Upper lobe of right lung (tissue), 1 donor: ENCODE data around the gene TMEM63B. TPM values are rescaled to one million over a fixed set of nuclear protein-coding genes. Genes with fewer than 3 reads are reported as not detected.

Source experiments
- ATAC-seq: fragments of 200-7000 bp; cut with Tn5 transposase; one replicate; pipeline ENCODE4 v1.9.1; 2020; ENCODE audit warnings: mild to moderate bottlenecking, moderate library complexity
- DNase-seq: peaks from one replicate; pipeline ENCODE4 v3.0.0-alpha.2; 2020
- H3K27ac ChIP-seq: fragments of 200-600 bp; one replicate; pipeline ENCODE4 v1.8.0; 2022
- H3K27me3 ChIP-seq: fragments of 200-600 bp; one replicate; pipeline ENCODE4 v1.8.0; 2022; ENCODE audit warnings: mild to moderate bottlenecking
- H3K36me3 ChIP-seq: fragments of 200-600 bp; one replicate; pipeline ENCODE4 v1.8.0; 2022
- H3K4me1 ChIP-seq: fragments of 200-600 bp; one replicate; pipeline ENCODE4 v1.8.0; 2022
- H3K4me3 ChIP-seq: fragments of 200-600 bp; one replicate; pipeline ENCODE4 v1.8.0; 2022; ENCODE audit warnings: mild to moderate bottlenecking
- H3K9me3 ChIP-seq: fragments of 200-600 bp; one replicate; pipeline ENCODE4 v1.8.0; 2022
- intact Hi-C: fragments of 100-400 bp; cut with DNase I; formaldehyde crosslinking; loops from one replicate; pipeline ENCODE4 v1.11.0; 2022
- total RNA-seq: library from RNA; stranded (reverse); fragmentation: NEBNext Ultra II Directional; extraction: Animal tissue kit (Norgen Biotek cat#: 25700); gene quantifications from one replicate; pipeline ENCODE4 v1.2.1, GENCODE V29; 2021
- TF ChIP-seq, protein P1 (sequence below): fragments of 200-600 bp; IDR thresholded peaks from one replicate; pipeline ENCODE4 v1.8.0; 2022; ENCODE audit warnings: antibody characterized with exemption
- donor health status: DM: no; HTN: yes; CAD: no; lungs with severe emphysema.

TMEM63B gene
- total RNA-seq, 1 donor from 2014 or later: 119 TPM

DNA sequence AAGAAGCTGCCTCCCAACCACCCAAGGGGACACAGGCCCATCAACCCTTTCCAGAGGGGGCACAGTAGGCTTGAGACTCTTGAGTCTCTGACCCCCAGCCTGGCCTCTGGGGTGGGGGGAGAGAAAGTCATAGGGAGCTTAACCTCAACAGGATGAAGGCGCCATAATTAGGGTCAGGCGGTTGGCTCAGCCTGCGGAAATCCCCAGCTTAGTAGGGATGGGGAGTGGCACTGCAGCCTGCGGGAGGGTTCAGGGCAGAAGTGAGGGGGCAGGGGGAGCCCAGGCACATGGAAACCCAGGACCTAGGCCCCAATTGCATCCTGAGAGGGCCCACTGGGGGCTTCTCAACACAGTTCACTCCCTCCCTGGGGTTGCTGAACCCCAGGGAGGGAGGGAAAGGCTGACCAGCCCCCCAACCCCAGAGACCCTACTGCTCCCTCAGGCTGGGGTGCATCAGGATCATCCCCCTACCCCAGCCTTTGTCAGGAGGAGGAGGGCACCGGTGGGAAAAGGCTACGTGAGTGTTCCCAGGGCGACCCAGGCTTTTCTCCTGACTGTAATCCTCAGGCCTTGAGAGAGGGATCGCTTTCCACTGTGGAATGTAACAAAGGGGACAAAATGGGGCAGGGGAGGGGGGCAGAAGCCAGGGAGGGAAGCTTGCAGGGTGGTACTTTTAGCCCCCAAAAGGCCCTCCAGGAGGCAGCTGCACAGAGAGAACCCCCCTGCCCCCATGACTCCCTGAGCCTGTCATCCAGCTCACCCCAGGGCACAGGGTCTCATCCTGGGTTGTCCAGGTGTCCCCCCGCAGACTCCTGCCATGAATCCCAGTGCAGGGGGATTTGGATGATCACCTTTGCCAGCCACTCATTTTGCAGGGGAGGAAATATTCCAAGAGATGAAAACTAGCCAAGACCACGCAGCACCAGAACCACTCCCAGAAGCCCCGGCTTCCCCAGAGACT, 46.5 kb upstream of the TMEM63B start:
- Histone ChIP-seq H3K36me3 (no peaks in the 10 kb centered on the region), H3K9me3 (no peaks in the 10 kb centered on the region), H3K27me3 (peaks cover 7% of the 10 kb centered on the region), H3K4me3 (no peak overlapping the region), H3K4me1 (peaks cover 8% of the 10 kb centered on the region), H3K27ac (no peak overlapping the region)
- intact Hi-C loops: loop anchor here (10.0 kb wide), 1 partner anchor 416 kb away; no protein-coding TSS in a partner anchor
- DNase-seq: no peak
- no peak for ATAC-seq
- TF ChIP-seq, protein P1, sequence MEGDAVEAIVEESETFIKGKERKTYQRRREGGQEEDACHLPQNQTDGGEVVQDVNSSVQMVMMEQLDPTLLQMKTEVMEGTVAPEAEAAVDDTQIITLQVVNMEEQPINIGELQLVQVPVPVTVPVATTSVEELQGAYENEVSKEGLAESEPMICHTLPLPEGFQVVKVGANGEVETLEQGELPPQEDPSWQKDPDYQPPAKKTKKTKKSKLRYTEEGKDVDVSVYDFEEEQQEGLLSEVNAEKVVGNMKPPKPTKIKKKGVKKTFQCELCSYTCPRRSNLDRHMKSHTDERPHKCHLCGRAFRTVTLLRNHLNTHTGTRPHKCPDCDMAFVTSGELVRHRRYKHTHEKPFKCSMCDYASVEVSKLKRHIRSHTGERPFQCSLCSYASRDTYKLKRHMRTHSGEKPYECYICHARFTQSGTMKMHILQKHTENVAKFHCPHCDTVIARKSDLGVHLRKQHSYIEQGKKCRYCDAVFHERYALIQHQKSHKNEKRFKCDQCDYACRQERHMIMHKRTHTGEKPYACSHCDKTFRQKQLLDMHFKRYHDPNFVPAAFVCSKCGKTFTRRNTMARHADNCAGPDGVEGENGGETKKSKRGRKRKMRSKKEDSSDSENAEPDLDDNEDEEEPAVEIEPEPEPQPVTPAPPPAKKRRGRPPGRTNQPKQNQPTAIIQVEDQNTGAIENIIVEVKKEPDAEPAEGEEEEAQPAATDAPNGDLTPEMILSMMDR: no peak

DNA sequence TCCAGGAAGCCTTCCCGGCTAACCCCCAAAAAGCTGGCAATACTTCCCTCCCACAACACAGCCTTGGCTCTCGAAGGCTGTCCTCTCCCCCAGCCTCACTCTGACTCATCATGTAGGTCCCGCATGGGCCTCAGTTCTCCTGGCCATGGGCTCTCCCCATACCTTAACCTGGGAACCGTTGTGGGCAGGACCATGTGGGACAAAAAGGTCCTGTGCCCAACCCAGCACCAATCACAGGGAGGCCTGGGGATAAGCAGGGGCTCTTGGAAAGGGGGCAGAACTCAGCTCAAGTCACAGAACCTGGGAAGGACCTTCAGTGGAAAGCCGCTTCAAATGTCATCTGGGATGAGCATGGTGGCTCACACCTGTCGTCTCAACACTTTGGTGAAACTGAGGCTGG, 45.6 kb upstream of the TMEM63B start:
- DNase-seq (no peak), ATAC-seq (no peak)
- Histone ChIP-seq H3K4me1 (peaks cover 1% of the 10 kb centered on the region), H3K9me3 (no peaks in the 10 kb centered on the region), H3K36me3 (no peaks in the 10 kb centered on the region), H3K27me3 (peaks cover 7% of the 10 kb centered on the region), H3K4me3 (no peak overlapping the region), H3K27ac (no peak overlapping the region)
- intact Hi-C loops: loop anchor here (10.0 kb wide), 1 partner anchor 417 kb away; no protein-coding TSS in a partner anchor
- TF ChIP-seq, protein P1: no peak

GRCh38 chr6:44082872-44083321, 44.5 kb upstream of the TMEM63B start:
- no peak overlapping the region for H3K4me3 ChIP-seq
- no peaks in the 10 kb centered on the region for H3K9me3 ChIP-seq
- no peaks in the 10 kb centered on the region for H3K36me3 ChIP-seq
- no peaks in the 10 kb centered on the region for H3K27me3 ChIP-seq
- no peaks in the 10 kb centered on the region for H3K4me1 ChIP-seq
- DNase-seq: no peak
- TF ChIP-seq, protein P1: no peak
- ATAC-seq: no peak
- no peak overlapping the region for H3K27ac ChIP-seq
- intact Hi-C loops: loop anchor here (10.0 kb wide), 1 partner anchor 418 kb away; no protein-coding TSS in a partner anchor

DNA sequence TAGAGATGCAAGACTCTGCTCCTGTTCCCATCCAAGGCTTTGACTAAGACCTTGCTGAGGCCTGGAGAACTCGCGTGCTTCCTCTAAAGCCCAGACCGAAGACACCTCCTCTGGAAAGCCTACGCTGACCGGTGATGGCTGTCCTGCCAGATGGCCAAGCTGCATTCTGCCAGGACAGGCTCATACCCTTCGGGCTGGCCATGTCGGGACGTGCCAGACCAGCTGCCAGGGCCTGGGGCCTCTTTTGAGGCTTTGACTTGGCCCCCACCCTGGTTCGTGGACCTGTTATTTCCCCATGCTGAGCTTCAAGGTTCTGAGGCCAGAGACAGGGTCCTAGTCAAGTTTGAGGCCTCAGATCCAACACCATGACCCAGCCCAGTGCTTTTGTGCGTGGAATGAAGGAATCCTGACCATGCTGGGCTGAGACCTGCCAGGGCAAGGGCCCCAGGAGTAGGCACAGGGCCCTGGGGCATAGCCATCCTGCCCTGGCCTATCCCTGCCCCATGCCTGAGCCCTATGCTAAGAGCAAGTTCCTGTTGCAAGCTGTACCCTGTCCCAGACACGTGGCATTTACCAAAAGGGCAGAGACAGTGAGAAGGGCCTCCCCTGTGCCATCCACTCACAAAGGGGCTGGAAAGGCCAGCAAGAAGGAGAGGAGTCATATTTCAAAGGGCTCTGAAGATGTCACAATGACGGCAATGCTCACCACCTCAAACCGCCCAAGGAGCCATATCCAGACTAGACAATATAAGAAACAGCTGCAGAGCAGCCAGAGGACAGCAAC, 42.9 kb upstream of the TMEM63B start:
- Histone ChIP-seq H3K36me3 (no peaks in the 10 kb centered on the region), H3K27me3 (no peaks in the 10 kb centered on the region), H3K4me1 (no peaks in the 10 kb centered on the region), H3K27ac (no peak overlapping the region), H3K4me3 (no peak overlapping the region), H3K9me3 (no peaks in the 10 kb centered on the region)
- ATAC-seq: no peak
- intact Hi-C loops: loop anchor here (10.0 kb wide), 1 partner anchor 420 kb away; no protein-coding TSS in a partner anchor
- no peak for DNase-seq
- TF ChIP-seq, protein P1: no peak

DNA sequence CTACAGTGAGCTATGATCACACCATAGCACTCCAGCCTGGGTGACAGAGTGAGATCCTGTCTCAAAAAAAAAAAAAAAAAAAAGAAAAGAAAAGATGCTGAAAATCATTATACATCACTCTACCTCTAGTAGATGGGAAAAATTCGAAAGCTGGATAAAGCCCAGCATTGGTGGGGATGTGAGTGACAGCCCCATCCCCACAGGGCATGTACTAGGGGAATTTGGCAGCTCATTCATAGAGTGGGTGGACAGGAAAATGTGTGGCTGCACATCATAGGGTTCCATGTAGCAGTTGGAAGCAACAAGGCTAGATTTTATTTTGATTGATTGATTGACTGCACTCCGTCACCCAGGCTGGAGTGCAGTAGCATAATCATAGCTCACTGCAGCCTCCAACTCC, 42.1 kb upstream of the TMEM63B start:
- Histone ChIP-seq H3K4me3 (no peak overlapping the region), H3K27me3 (no peaks in the 10 kb centered on the region), H3K4me1 (no peaks in the 10 kb centered on the region), H3K27ac (no peak overlapping the region), H3K9me3 (no peaks in the 10 kb centered on the region), H3K36me3 (no peaks in the 10 kb centered on the region)
- DNase-seq: no peak
- TF ChIP-seq, protein P1: no peak
- intact Hi-C loops: loop anchor here (10.0 kb wide), 1 partner anchor 420 kb away; no protein-coding TSS in a partner anchor
- ATAC-seq: no peak
